ENCODE data around the gene ROBO4.

DNA sequence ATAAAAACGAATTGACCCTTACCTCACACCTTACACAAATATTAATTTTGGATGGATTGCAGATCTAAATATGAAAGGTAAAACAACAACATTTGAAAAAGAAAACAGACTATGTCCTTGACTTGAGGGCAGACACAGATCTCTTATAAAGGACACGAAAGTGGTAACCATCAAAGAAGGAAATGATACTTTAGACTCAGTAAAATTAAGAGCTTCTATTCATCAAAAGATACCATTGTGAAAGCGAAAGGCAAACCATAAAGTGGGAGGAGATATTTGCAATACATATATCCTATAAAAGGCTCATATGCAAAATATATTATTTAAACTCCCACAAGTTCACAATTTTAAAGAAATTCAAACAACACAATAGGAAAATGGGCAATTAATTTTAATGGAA is 33.1 kb upstream of the ROBO4 start:
- TF ChIP-seq, protein P1, sequence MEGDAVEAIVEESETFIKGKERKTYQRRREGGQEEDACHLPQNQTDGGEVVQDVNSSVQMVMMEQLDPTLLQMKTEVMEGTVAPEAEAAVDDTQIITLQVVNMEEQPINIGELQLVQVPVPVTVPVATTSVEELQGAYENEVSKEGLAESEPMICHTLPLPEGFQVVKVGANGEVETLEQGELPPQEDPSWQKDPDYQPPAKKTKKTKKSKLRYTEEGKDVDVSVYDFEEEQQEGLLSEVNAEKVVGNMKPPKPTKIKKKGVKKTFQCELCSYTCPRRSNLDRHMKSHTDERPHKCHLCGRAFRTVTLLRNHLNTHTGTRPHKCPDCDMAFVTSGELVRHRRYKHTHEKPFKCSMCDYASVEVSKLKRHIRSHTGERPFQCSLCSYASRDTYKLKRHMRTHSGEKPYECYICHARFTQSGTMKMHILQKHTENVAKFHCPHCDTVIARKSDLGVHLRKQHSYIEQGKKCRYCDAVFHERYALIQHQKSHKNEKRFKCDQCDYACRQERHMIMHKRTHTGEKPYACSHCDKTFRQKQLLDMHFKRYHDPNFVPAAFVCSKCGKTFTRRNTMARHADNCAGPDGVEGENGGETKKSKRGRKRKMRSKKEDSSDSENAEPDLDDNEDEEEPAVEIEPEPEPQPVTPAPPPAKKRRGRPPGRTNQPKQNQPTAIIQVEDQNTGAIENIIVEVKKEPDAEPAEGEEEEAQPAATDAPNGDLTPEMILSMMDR (IDR thresholded peaks at IDR 0.05): no peak
- no peak for TF ChIP-seq POLR2A (IDR thresholded peaks at IDR 0.05)
